K562 (cell line): ENCODE measurements around the gene TIMP3. TPM values are rescaled to one million over a fixed set of nuclear protein-coding genes. Genes with fewer than 3 reads are reported as not detected.
A peak's percentile ranks its signal among the peaks of the same experiment; 100 is the strongest.

Experiments
- ATAC-seq: fragments of 200-7000 bp; cut with Tn5 transposase; 3 replicates; pipeline ENCODE4 v1.9.1; 2020; ENCODE audit warnings: moderate library complexity
- BruUV-seq: library from RNA; stranded (reverse); fragments of 400-500 nt; replicated peaks from 2 replicates; lab custom pipeline; 2021; lab: Mats Ljungman, UMichigan
- CTCF ChIA-PET: fragments of 300-600 bp; formaldehyde crosslinking; extraction: SDS; loops from one replicate; lab custom pipeline; 2021; ENCODE audit warnings: low intra/inter-chr PET ratio; lab: Yijun Ruan, JAX
- POLR2A ChIA-PET: fragments of 300-600, 350-650 bp; sonication (Branson Sonifier 250); formaldehyde crosslinking; extraction: SDS; loops from one replicate; lab custom pipeline; 2021; ENCODE audit warnings: antibody characterized with exemption, inconsistent platforms; lab: Yijun Ruan, JAX
- DNase-seq, 4 experiments: peaks; one replicate each; pipeline versions ENCODE4 v3.0.0 to v3.0.0-alpha.2; 2011 to 2018; ENCODE audit warnings: low spot score in 3 of 4, mixed read lengths in 3 of 4; ENCODE audit errors: extremely low read depth in 1 of 4
- FAIRE-seq: peaks from 2 replicates; lab custom pipeline; 2011; peaks lifted over from hg19 to GRCh38; lab: Jason Lieb, UNC
- H2AFZ ChIP-seq: 2 replicates; pipeline ENCODE4 v1.6.0; 2011; ENCODE audit warnings: low read depth, low read length, control low read depth, inconsistent platforms
- H3K27ac ChIP-seq: fragments of 200-600 bp; 3 replicates; pipeline ENCODE4 v1.8.0; 2011; ENCODE audit warnings: low read depth, mild to moderate bottlenecking, control low read depth, inconsistent platforms, low read length, moderate library complexity, mixed read lengths; ENCODE audit errors: extremely low read depth
- H3K27me3 ChIP-seq, 2 experiments: fragments of 300-600 bp in 1 of 2; 2 replicates in 1 of 2; 3 replicates in 1 of 2; pipeline versions ENCODE4 v1.6.0 to v1.8.0; 2011; ENCODE audit warnings: inconsistent platforms in 2 of 2, low read length in 2 of 2, mild to moderate bottlenecking in 1 of 2, mixed read lengths in 1 of 2, moderate library complexity in 1 of 2; ENCODE audit not compliant: control insufficient read depth in 2 of 2, insufficient read depth in 2 of 2
- H3K36me3 ChIP-seq: fragments of 300-600 bp; 3 replicates; pipeline ENCODE4 v1.8.0; 2011; ENCODE audit warnings: mild to moderate bottlenecking, low read length, inconsistent platforms; ENCODE audit not compliant: control insufficient read depth, insufficient read depth
- H3K4me1 ChIP-seq, 2 experiments: fragments of 200-600 bp in 1 of 2; replicated peaks in 1 of 2; 2 replicates in 1 of 2; 3 replicates in 1 of 2; pipeline versions ENCODE4 v1.5.1 to v1.8.0; 2011; ENCODE audit warnings: inconsistent platforms in 2 of 2, low read length in 2 of 2, mild to moderate bottlenecking in 1 of 2, mixed read lengths in 1 of 2, moderate library complexity in 1 of 2; ENCODE audit not compliant: control insufficient read depth in 2 of 2, insufficient read depth in 2 of 2
- H3K4me2 ChIP-seq: 2 replicates; pipeline ENCODE4 v1.6.1; 2011; ENCODE audit warnings: low read length, control low read depth, inconsistent platforms, mixed read lengths; ENCODE audit not compliant: insufficient read depth
- H3K4me3 ChIP-seq: fragments of 200-600 bp; sonication (generic), shearing (Covaris generic); 2 replicates; pipeline ENCODE4 v1.5.1; 2016; ENCODE audit warnings: control low read depth, inconsistent platforms
- H3K79me2 ChIP-seq: fragments of 200-600 bp; 3 replicates; pipeline ENCODE4 v1.8.0; 2011; ENCODE audit warnings: low read length, inconsistent platforms; ENCODE audit not compliant: control insufficient read depth, insufficient read depth
- H3K9ac ChIP-seq, 2 experiments: 2 replicates each; pipeline versions ENCODE4 v1.6.0 to v1.6.1; 2011; ENCODE audit warnings: low read depth in 2 of 2, low read length in 2 of 2, control low read depth in 1 of 2, inconsistent platforms in 1 of 2, mild to moderate bottlenecking in 1 of 2, mixed read lengths in 1 of 2; ENCODE audit not compliant: insufficient read depth in 1 of 2
- H3K9me1 ChIP-seq: one replicate; pipeline ENCODE4 v1.6.0; 2011; ENCODE audit warnings: inconsistent platforms, mild to moderate bottlenecking, low read length, moderate library complexity; ENCODE audit not compliant: control insufficient read depth, insufficient read depth
- H3K9me3 ChIP-seq: replicated peaks from 2 replicates; pipeline ENCODE4 v1.5.1; 2011; ENCODE audit warnings: low read depth, low read length, inconsistent platforms; ENCODE audit not compliant: control insufficient read depth, insufficient read depth
- H4K20me1 ChIP-seq: replicated peaks from 2 replicates; pipeline ENCODE4 v1.6.1; 2011; ENCODE audit warnings: low read length, inconsistent platforms, mixed read lengths; ENCODE audit not compliant: control insufficient read depth, insufficient read depth
- RFX1 ChIP-seq: fragments of 450-650 bp; IDR thresholded peaks from 2 replicates; pipeline ENCODE4 v1.6.1; 2016; ENCODE audit warnings: mild to moderate bottlenecking, moderate library complexity
- SMAD4 ChIP-seq: fragments of 250-450 bp; sonication (Bioruptor Pico); conservative IDR thresholded peaks from 2 replicates; pipeline ENCODE4 v1.8.0; 2021; ENCODE audit warnings: inconsistent platforms, mild to moderate bottlenecking, moderate library complexity
- WGBS: fragments of 100-300 bp; shearing (Covaris generic); methylation state at CpG from one replicate; pipeline ENCODE4 v1.1.6; 2016; ENCODE audit warnings: low coverage, mixed read lengths; ENCODE audit not compliant: insufficient coverage; ENCODE audit errors: missing lambda C conversion rate; 5-methylcytosine and 5-hydroxymethylcytosine counted together
- in situ Hi-C: fragments of 300-500 bp; cut with MboI; formaldehyde crosslinking; loops from 4 replicates; pipeline ENCODE4 v1.15.0; 2018; ENCODE audit warnings: inconsistent platforms, mixed read lengths
- intact Hi-C: fragments of 100-400 bp; cut with micrococcal nuclease; formaldehyde crosslinking; loops from 2 replicates; pipeline ENCODE4 v1.14.2; 2022
- polyA plus RNA-seq, 8 experiments: library from polyadenylated mRNA; depleted of rRNA in 4 of 8; stranded (reverse) in 5 of 8; unstranded in 3 of 8; fragments of >200 nt; fragmentation: Nextera tagmentation in 2 of 8; fragmentation: Illumina TruSeq in 1 of 8; extraction: Ambion mirVana in 2 of 8; extraction: Trizol in 1 of 8; gene quantifications; 2 replicates each; pipeline versions ENCODE4 v1.2.1 to v1.2.3, GENCODE V29; 2011 to 2014; ENCODE audit warnings: inconsistent platforms in 1 of 8, missing spikeins in 1 of 8
- total RNA-seq, 7 experiments: library from RNA; depleted of rRNA in 6 of 7; stranded (reverse); fragments of >200 nt in 6 of 7; fragmentation: Illumina TruSeq in 2 of 7; extraction: Trizol in 2 of 7; gene quantifications; 2 replicates each; pipeline versions ENCODE4 v1.2.1 to v1.2.3, GENCODE V29; 2011 to 2021; ENCODE audit warnings: low replicate concordance in 1 of 7
- TF ChIP-seq, protein P1 (sequence below): fragments of 250-450 bp; sonication (Bioruptor Pico); IDR thresholded peaks from 2 replicates; pipeline ENCODE4 v1.5.0; 2020; ENCODE audit warnings: mild to moderate bottlenecking
- TF ChIP-seq, protein P2 (sequence below): sonication (generic); formaldehyde crosslinking; IDR thresholded peaks from 2 replicates; pipeline ENCODE4 v1.8.1; 2023; ENCODE audit warnings: missing genetic modification reagents, mild to moderate bottlenecking, borderline replicate concordance

The TIMP3 gene
- total and polyA plus RNA-seq, 9 of the 15 experiments (the other 6 are each of a cell fraction or from before 2014, with no cell fraction given) = 0.07 to 0.73 (median 0.18) TPM

DNA sequence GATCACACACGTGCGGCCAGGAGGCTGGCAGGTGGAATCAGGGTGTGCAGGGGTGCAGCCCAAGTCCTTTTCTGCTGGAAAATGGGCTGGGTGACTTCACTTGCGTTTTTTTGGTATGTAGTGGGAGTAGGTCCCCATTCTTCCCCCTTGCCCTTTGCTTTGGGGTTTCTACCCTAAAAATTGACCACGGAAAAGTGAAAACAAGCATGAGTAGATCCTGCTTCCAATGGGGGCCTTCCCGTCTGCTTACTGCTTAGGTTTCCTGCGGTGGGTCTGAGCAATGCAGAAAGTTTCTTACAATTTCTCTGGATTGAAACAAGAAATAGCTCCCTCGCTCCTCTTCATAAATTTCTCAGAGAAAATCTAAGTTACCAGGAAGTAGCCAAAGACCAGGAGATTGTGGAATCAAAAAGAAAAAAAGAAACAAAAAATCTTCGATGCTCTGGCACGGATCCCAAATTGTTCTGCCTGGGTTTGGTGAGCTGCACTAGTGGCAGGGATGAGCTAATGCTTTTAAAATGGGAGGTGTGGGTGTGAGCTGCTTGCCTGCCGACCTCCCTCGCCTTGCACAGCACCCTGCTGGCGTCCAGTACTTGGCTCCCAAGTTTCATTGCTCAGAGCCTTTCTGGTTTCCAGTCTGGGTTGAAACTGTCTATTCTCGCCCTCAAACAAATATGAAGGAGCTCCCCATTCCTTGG lies 2.4 kb downstream of the TIMP3 start (continued):
- TF ChIP-seq, protein P1, sequence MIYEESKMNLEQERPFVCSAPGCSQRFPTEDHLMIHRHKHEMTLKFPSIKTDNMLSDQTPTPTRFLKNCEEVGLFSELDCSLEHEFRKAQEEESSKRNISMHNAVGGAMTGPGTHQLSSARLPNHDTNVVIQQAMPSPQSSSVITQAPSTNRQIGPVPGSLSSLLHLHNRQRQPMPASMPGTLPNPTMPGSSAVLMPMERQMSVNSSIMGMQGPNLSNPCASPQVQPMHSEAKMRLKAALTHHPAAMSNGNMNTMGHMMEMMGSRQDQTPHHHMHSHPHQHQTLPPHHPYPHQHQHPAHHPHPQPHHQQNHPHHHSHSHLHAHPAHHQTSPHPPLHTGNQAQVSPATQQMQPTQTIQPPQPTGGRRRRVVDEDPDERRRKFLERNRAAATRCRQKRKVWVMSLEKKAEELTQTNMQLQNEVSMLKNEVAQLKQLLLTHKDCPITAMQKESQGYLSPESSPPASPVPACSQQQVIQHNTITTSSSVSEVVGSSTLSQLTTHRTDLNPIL (CRISPR knock-in tag) = no peak
- TF ChIP-seq SMAD4 = no peak
- TF ChIP-seq, all 486 proteins: peak for 0

- FAIRE-seq (no peak), DNase-seq (no peak), ATAC-seq (no peak)
- no TSS peak for BruUV-seq
- Histone ChIP-seq H3K27ac (no peak overlapping the region), H3K4me1 (peaks cover 0 to 11% of the 10 kb centered on the region in 2 experiments; a peak in 2 of 5 replicates), H3K36me3 (no peaks in the 10 kb centered on the region), H3K9ac (no peak overlapping the region), H3K4me2 (no peak overlapping the region), H3K79me2 (no peaks in the 10 kb centered on the region), H3K9me3 (no peaks in the 10 kb centered on the region), H4K20me1 (no peaks in the 10 kb centered on the region), H3K4me3 (no peak overlapping the region), H3K27me3 (peaks cover 8 to 25% of the 10 kb centered on the region in 2 experiments; a peak in 4 of 5 replicates), H2AFZ (no peak overlapping the region), H3K9me1 (no peaks in the 10 kb centered on the region)
- ChIA-PET CTCF (no interaction called here), POLR2A (interaction anchor here (0.6 kb wide), 1 partner anchor 393 kb away, joined by 4 read pairs; no protein-coding TSS in a partner anchor)
- peak; percentile 23; the same call in 1 of the 2 replicates for TF ChIP-seq RFX1
- TF ChIP-seq, protein P2, sequence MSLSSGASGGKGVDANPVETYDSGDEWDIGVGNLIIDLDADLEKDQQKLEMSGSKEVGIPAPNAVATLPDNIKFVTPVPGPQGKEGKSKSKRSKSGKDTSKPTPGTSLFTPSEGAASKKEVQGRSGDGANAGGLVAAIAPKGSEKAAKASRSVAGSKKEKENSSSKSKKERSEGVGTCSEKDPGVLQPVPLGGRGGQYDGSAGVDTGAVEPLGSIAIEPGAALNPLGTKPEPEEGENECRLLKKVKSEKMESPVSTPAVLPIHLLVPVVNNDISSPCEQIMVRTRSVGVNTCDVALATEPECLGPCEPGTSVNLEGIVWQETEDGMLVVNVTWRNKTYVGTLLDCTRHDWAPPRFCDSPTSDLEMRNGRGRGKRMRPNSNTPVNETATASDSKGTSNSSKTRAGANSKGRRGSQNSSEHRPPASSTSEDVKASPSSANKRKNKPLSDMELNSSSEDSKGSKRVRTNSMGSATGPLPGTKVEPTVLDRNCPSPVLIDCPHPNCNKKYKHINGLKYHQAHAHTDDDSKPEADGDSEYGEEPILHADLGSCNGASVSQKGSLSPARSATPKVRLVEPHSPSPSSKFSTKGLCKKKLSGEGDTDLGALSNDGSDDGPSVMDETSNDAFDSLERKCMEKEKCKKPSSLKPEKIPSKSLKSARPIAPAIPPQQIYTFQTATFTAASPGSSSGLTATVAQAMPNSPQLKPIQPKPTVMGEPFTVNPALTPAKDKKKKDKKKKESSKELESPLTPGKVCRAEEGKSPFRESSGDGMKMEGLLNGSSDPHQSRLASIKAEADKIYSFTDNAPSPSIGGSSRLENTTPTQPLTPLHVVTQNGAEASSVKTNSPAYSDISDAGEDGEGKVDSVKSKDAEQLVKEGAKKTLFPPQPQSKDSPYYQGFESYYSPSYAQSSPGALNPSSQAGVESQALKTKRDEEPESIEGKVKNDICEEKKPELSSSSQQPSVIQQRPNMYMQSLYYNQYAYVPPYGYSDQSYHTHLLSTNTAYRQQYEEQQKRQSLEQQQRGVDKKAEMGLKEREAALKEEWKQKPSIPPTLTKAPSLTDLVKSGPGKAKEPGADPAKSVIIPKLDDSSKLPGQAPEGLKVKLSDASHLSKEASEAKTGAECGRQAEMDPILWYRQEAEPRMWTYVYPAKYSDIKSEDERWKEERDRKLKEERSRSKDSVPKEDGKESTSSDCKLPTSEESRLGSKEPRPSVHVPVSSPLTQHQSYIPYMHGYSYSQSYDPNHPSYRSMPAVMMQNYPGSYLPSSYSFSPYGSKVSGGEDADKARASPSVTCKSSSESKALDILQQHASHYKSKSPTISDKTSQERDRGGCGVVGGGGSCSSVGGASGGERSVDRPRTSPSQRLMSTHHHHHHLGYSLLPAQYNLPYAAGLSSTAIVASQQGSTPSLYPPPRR = no peak
- in situ Hi-C loops (no loop called here), intact Hi-C loops (no loop called here)
- 4% methylated on average over 4 of the region's 14 CpGs for WGBS
Measured at GRCh38 chr22:32804531-32805360, 3.2 kb downstream of the TIMP3 start.
